GM06990 (cell line): Measurements from ENCODE around the gene SH2D6.
"Not testable (repeated sequence)": the region's sequence is repeated elsewhere in the genome, so short reads cannot be mapped to it uniquely, and the experiment has no call there.

Experiments
- DNase-seq: peaks from one replicate; pipeline ENCODE4 v3.0.0-alpha.2; 2011; ENCODE audit not compliant: insufficient read length; ENCODE audit errors: extremely low read depth
- H3K27me3 ChIP-seq: replicated peaks from 2 replicates; pipeline ENCODE4 v1.6.0; 2011; ENCODE audit warnings: low read length; ENCODE audit not compliant: control insufficient read depth, insufficient read depth
- H3K36me3 ChIP-seq: 2 replicates; pipeline ENCODE4 v1.5.1; 2011; ENCODE audit warnings: low read length; ENCODE audit not compliant: control insufficient read depth, insufficient read depth
- H3K4me3 ChIP-seq: replicated peaks from 2 replicates; pipeline ENCODE4 v1.5.1; 2011; ENCODE audit warnings: low read depth, mild to moderate bottlenecking, control low read depth, low read length
- CTCF ChIP-seq: IDR thresholded peaks from 2 replicates; pipeline ENCODE4 v1.5.1; 2011; ENCODE audit warnings: low read length, control low read depth, mild to moderate bottlenecking, inconsistent platforms; ENCODE audit not compliant: insufficient read depth, poor library complexity, severe bottlenecking

SH2D6 gene

DNA sequence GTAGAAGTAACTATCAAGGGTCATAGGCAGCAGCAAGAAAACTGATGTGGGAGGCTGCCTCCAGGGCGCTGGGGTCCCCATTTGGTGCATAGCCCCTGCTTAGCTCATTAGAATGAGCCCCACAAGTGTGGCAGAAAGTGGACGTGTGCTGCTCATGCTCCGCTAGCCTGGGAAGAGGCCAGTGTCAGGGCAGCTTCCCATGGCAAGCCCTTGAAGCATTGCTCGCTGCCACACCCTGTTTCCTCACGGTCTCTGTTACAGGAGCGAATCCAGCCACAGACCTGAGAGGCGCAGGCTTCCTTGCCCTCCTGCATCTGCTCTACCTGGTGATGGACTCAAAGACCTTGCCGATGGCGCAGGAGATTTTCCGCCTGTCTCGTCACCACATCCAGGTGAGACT is 41.4 kb upstream of the SH2D6 start:
- Histone ChIP-seq H3K4me3 (no peak overlapping the region), H3K27me3 (no peaks in the 10 kb centered on the region), H3K36me3 (peaks cover 2% of the 10 kb centered on the region)
- no peak for TF ChIP-seq CTCF
- DNase-seq, result no peak

DNA sequence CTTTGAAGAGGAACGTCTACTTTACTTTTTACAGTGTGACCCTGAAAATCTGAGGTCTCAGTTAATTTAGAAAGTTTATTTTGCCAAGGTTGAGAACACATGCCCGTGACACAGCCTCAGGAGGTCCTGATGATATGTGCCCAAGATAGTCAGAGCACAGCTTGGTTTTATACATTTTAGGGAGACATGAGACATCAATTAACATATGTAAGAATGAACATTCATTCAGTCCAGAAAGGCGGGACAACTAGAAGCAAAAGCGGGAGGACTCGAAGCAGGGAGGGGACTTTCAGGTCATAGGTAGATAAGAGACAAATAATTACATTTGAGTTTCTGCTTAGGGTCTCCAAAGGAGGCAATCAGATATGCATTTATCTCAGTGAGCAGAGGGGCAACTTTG is 40.3 kb upstream of the SH2D6 start:
- Histone ChIP-seq H3K27me3 (no peaks in the 10 kb centered on the region), H3K4me3 (no peak overlapping the region), H3K36me3 (peaks cover 2% of the 10 kb centered on the region)
- DNase-seq, result no peak
- TF ChIP-seq CTCF, result no peak

GRCh38 chr2:85380048-85380447 is 38.5 kb upstream of the SH2D6 start:
- H3K27me3 ChIP-seq, result no peaks in the 10 kb centered on the region
- H3K36me3 ChIP-seq, result peaks cover 2% of the 10 kb centered on the region
- no peak for TF ChIP-seq CTCF
- DNase-seq, result no peak
- no peak overlapping the region for H3K4me3 ChIP-seq

- DNase-seq, H3K27me3 ChIP-seq, H3K36me3 ChIP-seq: not testable (repeated sequence)
Measured at GRCh38 chr2:85383151-85383550, 35.4 kb upstream of the SH2D6 start.

DNA sequence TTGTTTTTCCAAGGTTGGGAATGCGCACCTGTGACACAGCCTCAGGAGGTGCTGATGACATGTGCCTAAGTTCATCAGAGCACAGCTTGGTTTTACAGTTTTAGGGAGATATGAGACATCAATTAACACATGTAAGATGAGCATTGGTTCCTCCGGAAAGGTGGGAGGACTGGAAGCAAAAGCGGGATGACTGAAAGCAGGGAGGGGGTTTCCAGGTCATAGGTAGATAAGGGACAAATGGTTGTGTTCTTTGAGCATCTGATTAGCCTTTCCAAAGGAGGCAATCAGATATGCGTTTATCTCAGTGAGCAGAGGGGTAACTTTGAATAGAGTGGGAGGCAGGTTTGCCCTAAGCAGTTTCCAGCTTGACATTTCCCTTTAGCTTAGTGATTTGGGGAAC is 34.7 kb upstream of the SH2D6 start:
- H3K27me3 ChIP-seq, result no peaks in the 10 kb centered on the region
- no peak for DNase-seq
- no peak overlapping the region for H3K4me3 ChIP-seq
- TF ChIP-seq CTCF, result no peak
- peaks cover 11% of the 10 kb centered on the region for H3K36me3 ChIP-seq

More at GRCh38 chr2:85383151-85383550, 35.4 kb upstream of the SH2D6 start:
- not testable (repeated sequence) for H3K4me3 ChIP-seq

DNA sequence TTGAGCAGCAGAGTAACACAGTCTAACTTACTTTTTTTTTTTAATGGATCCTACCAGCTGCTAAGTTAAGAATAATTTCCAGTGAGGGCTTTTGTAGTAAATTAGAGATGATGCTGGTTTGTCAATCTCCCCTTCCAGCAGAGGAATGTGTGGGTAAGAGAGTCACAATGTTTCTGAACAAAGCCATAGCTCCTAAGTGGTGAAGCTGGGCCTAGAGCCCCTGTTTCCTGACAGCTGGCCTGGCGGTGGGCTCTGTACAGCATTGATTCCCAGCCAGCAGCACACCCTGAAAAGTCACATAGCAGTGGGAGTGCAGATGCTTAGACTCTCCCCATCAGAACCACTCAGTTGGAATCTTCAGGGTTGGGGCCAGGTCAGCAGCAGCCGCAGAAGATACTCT is 32.8 kb upstream of the SH2D6 start:
- Histone ChIP-seq H3K27me3 (no peaks in the 10 kb centered on the region), H3K4me3 (no peak overlapping the region), H3K36me3 (peaks cover 21% of the 10 kb centered on the region)
- no peak for DNase-seq
- no peak for TF ChIP-seq CTCF
